ENCODE measurements around the gene LTB4R. TPM values are rescaled to one million over a fixed set of nuclear protein-coding genes. Genes with fewer than 3 reads are reported as not detected.

The LTB4R gene
- total and polyA plus RNA-seq, 10 donors, result 13.9 to 50.4 (median 32.1) TPM

GRCh38 chr14:24339284-24340151, 28.2 kb downstream of the LTB4R start, which contains the start of gene RIPK3:
Gene RIPK3 (minus strand): TSS chr14:24339991. CDS start chr14:24339826, 165 bp downstream.
- H3K27ac ChIP-seq, result peak within 1 kb of the TSS; percentile 67 to 93 (median 80)

GRCh38 chr14:24340606-24341005, 29.3 kb downstream of the LTB4R start:
- WGBS, 5 donors, result 69 to 100% (median 96%) methylated on average over 1 of the region's 1 CpG; no CpG with 5 or more reads in 1 of the 5 donors
- Histone ChIP-seq H3K27ac (peak overlapping the region in 2 of 8 donors; percentile 90 to 93), H3K27me3 (replicated peaks in 1 of 7) (peaks cover 0 to 4% (median 0%) of the 10 kb centered on the region in 7 donors), H3K4me1 (peaks cover 17 to 50% (median 34%) of the 10 kb centered on the region in 6 donors), H3K9me3 (no peaks in the 10 kb centered on the region), H3K36me3 (peaks cover 0 to 30% (median 8%) of the 10 kb centered on the region in 6 donors), H3K4me3 (no peak overlapping the region)
- TF ChIP-seq POLR2A (IDR thresholded peaks at IDR 0.05), result no peak
- TF ChIP-seq POLR2AphosphoS5 (IDR thresholded peaks at IDR 0.05), result no peak
- TF ChIP-seq CTCF (IDR thresholded peaks at IDR 0.05 in 8 of 11, conservative IDR thresholded peaks at IDR 0.05 in 3 of 11), result no peak
- intact Hi-C loops (cut with DNase I; ENCODE audit: low total_unique reads), result no loop called here
- DNase-seq, result no peak

More at GRCh38 chr14:24339284-24340151, 28.2 kb downstream of the LTB4R start, which contains the start of gene RIPK3:
- intact Hi-C loops (cut with DNase I; ENCODE audit: low total_unique reads), result loop anchor here (5.0 kb wide), 1 partner anchor 93 kb away; no protein-coding TSS in a partner anchor
- peak within 1 kb of the TSS; percentile 41 to 83 (median 52) for H3K4me3 ChIP-seq
- H3K27me3 ChIP-seq (replicated peaks in 1 of 7), result peaks cover 0 to 10% (median 7%) of the 10 kb centered on the region in 7 donors
- H3K4me1 ChIP-seq, result peaks cover 28 to 60% (median 44%) of the 10 kb centered on the region in 6 donors
- peaks cover 0 to 34% (median 8%) of the 10 kb centered on the region in 6 donors for H3K36me3 ChIP-seq
- no peaks in the 10 kb centered on the region for H3K9me3 ChIP-seq
- 3 to 7% (median 5%) methylated on average over 41 to 51 of the region's 51 CpGs for WGBS, 5 donors
- no peak for TF ChIP-seq CTCF (IDR thresholded peaks at IDR 0.05 in 8 of 11, conservative IDR thresholded peaks at IDR 0.05 in 3 of 11)
- peak; percentile 45 to 63 (median 47) for TF ChIP-seq POLR2AphosphoS5 (IDR thresholded peaks at IDR 0.05)
- TF ChIP-seq POLR2A (IDR thresholded peaks at IDR 0.05), result no peak
- DNase-seq, result peak; percentile 95

GRCh38 chr14:24342889-24343288, 31.6 kb downstream of the LTB4R start:
- intact Hi-C loops (cut with DNase I; ENCODE audit: low total_unique reads), result no loop called here

More at GRCh38 chr14:24342889-24343288, 31.6 kb downstream of the LTB4R start:
- TF ChIP-seq CTCF (IDR thresholded peaks at IDR 0.05 in 8 of 11, conservative IDR thresholded peaks at IDR 0.05 in 3 of 11) (no peak), POLR2A (IDR thresholded peaks at IDR 0.05) (no peak), POLR2AphosphoS5 (IDR thresholded peaks at IDR 0.05) (no peak)
- H3K36me3 ChIP-seq, result peaks cover 0 to 8% (median under 1%) of the 10 kb centered on the region in 6 donors
- H3K9me3 ChIP-seq, result no peaks in the 10 kb centered on the region
- no peak overlapping the region for H3K4me3 ChIP-seq
- H3K4me1 ChIP-seq, result peaks cover 12 to 27% (median 22%) of the 10 kb centered on the region in 6 donors
- H3K27me3 ChIP-seq (replicated peaks in 1 of 7), result peaks cover 0 to 8% (median 0%) of the 10 kb centered on the region in 7 donors
- H3K27ac ChIP-seq, result no peak overlapping the region
- WGBS, 5 donors, result 81 to 99% (median 96%) methylated on average over 4 of the region's 4 CpGs
- no peak for DNase-seq

Measured in spleen (tissue), 11 donors.